HCEC 1CT (cell line): Measurements from ENCODE around the gene PECR.
"Not testable (repeated sequence)": the region's sequence is repeated elsewhere in the genome, so short reads cannot be mapped to it uniquely, and the experiment has no call there.

Experiments used
- DNase-seq: peaks from one replicate; pipeline ENCODE4 v3.0.0-alpha.2; 2017

The PECR gene

DNA sequence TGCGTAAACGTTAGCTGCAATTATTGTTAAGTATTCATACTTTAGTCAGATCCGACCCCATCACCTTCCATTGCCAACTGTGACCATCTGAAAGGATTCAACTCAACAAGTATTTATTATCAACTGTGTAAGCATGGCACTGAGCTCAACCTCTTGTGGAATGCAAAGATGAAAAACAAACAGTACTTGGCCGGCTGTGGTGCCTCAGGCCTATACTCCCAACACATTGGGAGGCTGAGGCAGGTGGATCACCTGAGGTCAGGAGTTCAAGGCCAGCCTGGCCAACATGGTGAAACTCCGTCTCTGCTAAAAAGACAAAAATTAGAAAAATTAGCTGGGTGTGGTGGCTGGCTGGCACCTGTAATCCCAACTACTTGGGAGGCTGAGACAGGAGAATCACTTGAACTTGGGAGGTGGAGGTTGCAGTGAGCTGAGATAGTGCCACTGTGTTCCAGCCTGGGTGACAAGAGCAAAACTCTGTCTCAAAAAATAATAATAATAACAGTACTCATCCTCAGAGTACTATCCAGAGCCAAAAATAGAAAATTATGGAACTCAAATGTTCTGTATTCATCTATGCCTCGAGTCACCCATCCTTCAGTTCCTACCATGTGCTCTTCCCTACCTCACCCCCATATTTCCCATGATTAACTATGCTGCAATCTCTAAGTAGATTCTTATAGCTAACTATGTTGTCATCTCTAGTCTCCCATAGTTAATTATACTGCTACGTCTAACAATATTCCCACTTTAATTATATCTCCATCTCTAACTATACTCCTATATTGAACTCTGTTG lies 59.6 kb downstream of the PECR start:
- DNase-seq: no peak

DNA sequence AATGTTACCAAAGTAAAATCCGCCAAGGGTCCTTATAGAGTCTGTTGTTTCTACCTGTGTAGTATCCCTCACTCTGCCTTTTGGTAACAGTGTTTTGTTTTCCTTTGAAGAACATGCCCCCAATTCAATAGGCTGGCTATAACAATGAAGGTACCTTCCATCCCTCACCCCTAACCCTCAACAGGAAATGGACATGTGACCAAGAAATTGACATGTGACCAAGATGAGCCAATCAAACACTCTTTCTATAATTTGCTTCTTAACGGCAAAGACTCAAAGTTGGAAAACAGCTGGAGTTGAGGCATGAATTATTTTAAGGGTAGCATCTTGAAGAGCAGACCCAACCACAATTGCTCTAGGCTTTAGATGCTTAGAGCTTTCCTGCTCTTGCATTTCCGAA lies 62.9 kb downstream of the PECR start:
- no peak for DNase-seq

- DNase-seq: peak; percentile 9
Observed at GRCh38 chr2:216017365-216017764, 64.2 kb downstream of the PECR start.

DNA sequence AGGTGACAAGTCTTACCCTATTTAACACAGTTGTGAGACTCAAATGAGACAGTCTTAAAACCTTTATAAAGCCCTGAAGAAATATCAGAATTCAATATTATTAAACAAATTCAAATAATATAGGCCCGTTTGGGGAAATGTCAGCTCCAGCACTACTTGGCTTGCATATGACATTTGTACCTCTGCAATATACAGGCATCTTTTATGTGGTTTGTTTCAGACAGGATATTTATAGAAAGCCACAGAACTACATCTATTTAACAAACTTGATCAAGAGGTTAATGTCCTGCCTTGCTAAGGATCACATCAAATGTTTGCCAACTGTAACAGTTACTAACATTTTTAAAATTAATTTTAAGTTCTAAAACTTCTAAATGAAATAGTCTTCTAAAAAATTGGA lies 65.0 kb downstream of the PECR start:
- DNase-seq: no peak

DNA sequence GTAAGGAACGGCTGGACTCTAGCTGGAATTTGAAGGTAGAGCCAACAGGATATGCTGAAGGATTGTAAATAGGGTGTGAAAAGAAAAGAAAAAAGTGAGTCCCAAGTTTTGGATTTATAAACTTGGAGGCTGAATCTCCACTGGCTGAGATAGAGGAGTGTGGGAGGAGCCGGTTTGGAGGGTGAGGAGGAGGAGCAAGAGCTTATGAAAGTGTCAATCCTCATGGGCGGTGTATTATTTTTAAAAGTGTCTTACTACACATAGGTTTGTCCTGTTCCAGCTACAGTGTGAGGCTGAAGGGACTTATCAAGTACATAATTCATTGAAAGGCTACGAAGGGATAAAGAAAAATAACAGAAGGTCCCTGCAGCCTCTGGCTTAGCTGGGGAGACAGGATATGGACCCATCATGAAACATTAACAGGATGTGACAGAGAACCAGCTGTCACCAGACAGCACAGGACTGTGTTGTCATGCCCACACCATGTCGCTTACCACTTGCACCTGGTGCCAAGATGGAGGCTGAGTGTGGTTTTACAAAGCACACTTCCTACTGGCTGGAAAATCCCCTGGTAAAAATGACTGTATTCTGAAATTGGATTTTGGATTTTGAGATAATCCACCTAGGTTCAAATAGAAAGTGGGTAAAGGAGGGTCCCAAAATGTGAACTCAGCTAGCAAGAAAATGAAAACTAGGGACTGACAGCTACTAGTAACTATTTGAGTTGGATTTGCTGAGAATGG lies 65.7 kb downstream of the PECR start:
- DNase-seq: no peak

DNA sequence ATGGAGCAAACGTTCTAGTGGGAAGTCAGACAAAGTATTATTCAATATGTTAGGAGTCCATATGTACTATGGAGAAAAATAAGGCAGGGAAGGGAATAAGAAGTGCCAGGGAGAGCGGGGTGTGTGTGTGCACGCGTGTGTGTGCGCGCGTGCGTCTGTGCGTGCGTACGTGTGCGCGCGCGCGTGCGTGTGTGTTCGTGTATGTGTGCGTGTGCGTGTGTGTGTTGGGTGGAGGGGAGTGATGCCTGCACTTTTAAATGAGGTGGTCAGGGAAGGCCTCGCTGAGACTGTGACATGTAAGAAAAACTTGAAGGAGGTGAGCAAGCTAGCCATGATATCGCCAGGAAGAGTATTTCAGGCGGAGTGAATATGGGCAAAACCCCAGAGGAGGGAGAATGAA lies 66.6 kb downstream of the PECR start:
- DNase-seq: no peak

DNA sequence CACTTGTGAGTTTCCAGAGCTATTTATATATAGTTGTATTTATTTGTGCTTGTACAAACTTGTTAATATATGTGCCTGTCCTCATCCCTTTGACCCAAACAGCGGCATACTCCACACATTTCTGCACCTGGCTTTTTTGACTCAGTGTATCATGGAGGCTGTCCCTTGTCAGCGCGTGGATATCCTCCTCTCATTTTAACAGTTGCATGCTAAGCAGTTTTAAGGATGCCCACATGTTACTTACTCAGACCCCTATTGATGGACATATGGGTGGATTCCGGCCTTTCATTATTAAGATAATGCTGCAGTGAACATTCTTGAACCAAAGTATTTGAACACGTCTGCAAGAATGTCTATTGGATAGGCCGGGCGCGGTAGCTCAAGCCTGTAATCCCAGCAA lies 67.6 kb downstream of the PECR start:
- no peak for DNase-seq

DNA sequence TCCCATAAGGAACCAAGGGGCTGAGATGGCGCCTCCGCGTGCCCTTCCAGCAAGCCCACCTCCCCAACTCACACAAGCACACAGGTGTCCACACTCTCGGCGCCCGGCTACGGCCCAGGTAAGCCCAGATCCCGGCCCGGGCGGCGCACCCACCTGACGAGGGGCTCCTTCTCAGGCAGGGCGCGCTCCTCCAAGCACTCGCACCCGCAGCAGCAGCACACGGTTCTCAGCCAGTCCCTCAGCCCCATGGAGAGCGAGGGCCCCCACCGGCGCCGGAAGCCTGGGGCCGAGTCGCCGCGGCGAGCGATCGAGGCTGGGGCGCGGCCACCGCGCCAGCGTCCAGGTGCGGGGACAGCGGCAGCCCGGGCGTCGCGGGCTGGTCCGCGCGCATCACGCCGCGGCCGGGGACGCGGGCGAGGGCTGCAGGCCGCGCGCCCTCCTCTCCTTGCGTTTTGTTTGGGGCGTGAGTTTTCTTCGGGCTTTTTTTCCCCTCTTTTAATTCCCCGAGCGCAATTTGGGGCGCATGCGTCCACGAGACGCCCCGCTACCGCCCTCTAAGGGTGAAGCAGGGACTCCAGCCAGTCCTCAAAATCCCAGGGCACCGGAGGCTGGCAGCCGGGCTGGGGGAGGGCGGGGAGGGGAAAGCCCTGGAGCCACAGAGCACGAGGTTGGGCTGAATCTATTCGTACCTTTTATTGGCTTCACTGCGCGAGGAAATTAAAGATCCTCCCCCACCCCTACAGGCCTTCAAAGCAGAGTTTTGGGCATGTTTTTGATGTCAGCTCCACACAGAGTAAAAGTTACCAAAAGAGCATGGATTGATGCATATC lies 68.3 kb downstream of the PECR start, which contains the start of gene MREG:
MREG (minus strand) TSS at position 472 of the 830 bp plus-strand sequence; CDS start at position 248, 224 bp downstream.
- peak; percentile 73 for DNase-seq

GRCh38 chr2:216012830-216013079 lies 68.9 kb downstream of the PECR start:
- DNase-seq: no peak

GRCh38 chr2:216012133-216012829 lies 69.3 kb downstream of the PECR start:
- peak; percentile 42 for DNase-seq

DNA sequence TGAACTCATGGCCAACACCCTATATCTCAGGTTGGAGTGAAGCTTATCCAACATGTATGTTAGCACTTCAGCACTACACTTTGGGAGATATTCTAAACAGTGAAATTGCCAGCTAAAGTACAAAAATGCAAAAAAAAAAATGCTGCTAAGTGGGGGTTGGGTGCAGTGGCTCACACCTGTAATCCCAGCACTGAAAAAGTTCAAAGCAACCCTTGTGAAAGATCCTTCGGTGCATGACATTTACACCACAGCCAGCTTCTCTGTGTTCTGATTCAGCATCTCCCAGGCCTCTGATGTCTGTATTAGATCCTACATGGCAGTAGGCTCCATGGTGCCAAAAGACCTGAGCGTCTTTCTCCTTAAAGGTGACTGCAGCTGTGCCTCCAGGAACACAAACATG lies 72.4 kb downstream of the PECR start:
- not testable (repeated sequence) for DNase-seq

- no peak for DNase-seq
Observed at GRCh38 chr2:216008387-216008786, 73.2 kb downstream of the PECR start.

GRCh38 chr2:216006164-216006663 lies 75.4 kb downstream of the PECR start:
- no peak for DNase-seq

DNA sequence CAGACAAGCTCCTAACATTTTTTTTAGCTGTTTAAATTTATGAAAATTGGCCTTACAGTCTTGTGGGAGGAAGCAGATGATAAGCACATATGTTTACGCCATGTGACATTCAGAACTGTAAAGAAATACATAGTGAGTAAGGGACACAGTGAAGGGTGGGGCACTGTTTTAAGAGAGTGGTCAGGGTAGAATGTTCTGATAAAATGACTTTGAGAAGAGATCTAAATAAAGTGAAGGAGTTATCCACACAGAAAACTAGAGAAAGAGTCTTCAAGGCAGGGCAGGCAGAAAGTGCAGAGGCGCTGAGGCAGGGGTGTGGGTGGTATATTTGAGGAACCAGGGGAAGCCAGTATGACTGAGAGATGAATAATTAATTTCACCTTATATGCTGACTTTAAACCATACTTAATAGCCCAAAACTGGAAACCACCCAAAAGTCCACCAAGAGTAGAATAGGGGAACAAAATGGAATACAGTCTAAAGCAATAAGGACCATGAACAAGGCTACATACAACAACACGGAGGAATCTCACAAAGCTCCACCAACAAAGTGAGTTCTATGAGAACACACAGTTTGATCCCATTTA lies 76.8 kb downstream of the PECR start:
- no peak for DNase-seq

DNA sequence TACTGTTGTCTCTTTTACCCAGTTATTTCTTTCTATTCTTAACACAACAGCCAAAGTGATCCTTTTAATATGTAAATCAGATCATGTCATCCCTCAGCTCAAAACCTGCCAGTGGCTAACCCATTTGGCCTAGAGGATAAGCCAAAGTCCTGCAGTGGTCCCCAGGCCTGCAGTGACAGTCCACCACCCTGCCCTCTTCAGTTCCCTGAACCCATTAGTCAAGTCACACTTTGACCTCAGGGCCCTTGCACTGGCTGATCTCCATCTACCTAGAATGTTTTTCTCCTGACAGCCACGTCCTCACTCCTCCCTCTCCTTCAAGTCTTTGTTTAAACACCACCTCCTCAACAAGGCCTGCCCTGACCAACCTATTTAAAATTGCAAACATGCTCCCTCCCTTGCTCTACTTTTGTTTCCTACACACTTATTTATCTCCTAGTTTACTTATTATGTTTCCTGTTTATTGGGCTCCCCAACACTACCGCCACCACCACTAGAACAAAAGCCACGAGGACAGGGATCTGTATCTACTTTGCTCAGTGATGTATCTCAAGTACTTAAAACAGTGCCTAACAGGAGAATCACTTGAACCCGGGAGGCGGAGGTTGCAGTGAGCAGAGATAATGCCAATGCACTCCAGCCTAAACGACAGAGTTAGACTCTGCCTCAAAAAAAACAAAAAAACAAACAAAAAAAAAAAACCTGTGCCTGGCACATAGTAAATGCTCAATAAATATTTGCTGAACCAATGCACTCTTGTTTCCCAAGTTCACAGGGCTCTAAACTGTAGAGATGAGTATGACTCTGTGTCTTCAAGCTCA lies 77.5 kb downstream of the PECR start:
- DNase-seq: no peak

GRCh38 chr2:216002693-216003092 lies 78.9 kb downstream of the PECR start:
- DNase-seq: no peak

GRCh38 chr2:216002101-216002678 lies 79.4 kb downstream of the PECR start:
- no peak for DNase-seq

GRCh38 chr2:216001216-216002100 lies 80.2 kb downstream of the PECR start:
- no peak for DNase-seq

DNA sequence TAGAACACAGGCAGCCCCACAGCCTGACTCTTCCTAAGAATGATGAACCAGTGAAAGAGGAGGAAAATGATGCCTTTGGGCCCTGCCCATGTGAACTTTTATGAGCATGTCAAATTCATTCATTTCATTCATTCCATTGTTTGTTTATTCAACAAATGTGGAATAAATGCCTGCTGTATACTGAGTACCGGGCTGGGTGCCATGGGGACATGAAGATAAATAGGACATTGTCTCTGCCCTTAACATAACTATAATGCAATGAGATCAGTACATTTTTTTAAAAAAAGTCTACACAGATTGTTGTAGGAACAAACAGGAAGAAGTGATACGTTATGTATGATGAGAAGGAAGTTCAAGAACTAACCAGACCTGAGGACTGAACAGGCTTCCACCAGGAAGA lies 83.0 kb downstream of the PECR start:
- no peak for DNase-seq

DNA sequence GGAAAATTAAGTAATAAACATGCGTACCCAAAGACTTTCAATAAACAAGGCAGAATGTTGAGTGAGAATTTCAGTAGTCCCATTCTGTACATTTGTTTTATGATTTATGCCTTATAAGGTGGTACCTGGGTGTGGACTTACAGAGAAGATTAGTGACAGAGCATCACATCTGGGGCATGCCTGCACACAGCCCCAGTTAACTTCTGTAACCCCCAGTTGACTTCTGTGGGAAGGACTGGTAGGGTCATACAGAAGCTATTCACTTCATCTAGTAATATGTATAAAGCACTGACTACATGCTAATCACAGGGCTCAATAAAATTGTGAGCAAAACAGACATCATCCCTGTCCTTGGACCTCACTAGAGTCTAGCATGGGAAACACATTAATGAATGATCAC lies 84.4 kb downstream of the PECR start:
- no peak for DNase-seq
